SK-N-SH (cell line): ENCODE results near the gene MT1H. TPM values are rescaled to one million over a fixed set of nuclear protein-coding genes. Genes with fewer than 3 reads are reported as not detected.

Experiments used
- CTCF ChIA-PET: fragments of 300-600, 350-600 bp; formaldehyde crosslinking; extraction: SDS; loops from one replicate; lab custom pipeline; 2021; lab: Yijun Ruan, JAX
- POLR2A ChIA-PET: fragments of 350-600 bp; sonication (Branson Sonifier 250); formaldehyde crosslinking; extraction: SDS; loops from one replicate; lab custom pipeline; 2020; ENCODE audit warnings: antibody characterized with exemption, inconsistent platforms; lab: Yijun Ruan, JAX
- DNase-seq: peaks from one replicate; pipeline ENCODE4 v3.0.0; 2012
- H2AFZ ChIP-seq: fragments of 200-600 bp; sonication (generic); 2 replicates; pipeline ENCODE4 v1.8.1; 2016; ENCODE audit warnings: antibody characterized with exemption, mild to moderate bottlenecking, low read depth
- H3F3A ChIP-seq: fragments of 200-600 bp; sonication (generic); replicated peaks from 2 replicates; pipeline ENCODE3; 2016; ENCODE audit warnings: antibody characterized with exemption, mild to moderate bottlenecking; ENCODE audit not compliant: insufficient read depth
- H3K27ac ChIP-seq, 2 experiments: fragments of 200-500 bp in 1 of 2; fragments of 200-600 bp in 1 of 2; sonication (Bioruptor generic) in 1 of 2; sonication (generic), shearing (Covaris generic) in 1 of 2; 2 replicates each; pipeline versions ENCODE4 v1.5.1 to v1.6.1; 2014 to 2016; ENCODE audit warnings: low read depth in 2 of 2, inconsistent platforms in 1 of 2, low read length in 1 of 2, mild to moderate bottlenecking in 1 of 2, mixed read lengths in 1 of 2
- H3K27me3 ChIP-seq: fragments of 200-600 bp; sonication (generic), shearing (Covaris generic); 2 replicates; pipeline ENCODE4 v1.6.1; 2016; ENCODE audit warnings: mixed run types; ENCODE audit not compliant: insufficient read depth
- H3K36me3 ChIP-seq, 2 experiments: fragments of 200-500 bp in 1 of 2; fragments of 200-600 bp in 1 of 2; sonication (Bioruptor generic) in 1 of 2; sonication (generic) in 1 of 2; replicated peaks in 1 of 2; 2 replicates each; pipeline versions ENCODE3 to v1.5.1; 2014 to 2016; ENCODE audit warnings: low read length in 1 of 2, mild to moderate bottlenecking in 1 of 2; ENCODE audit not compliant: insufficient read depth in 2 of 2, control insufficient read depth in 1 of 2
- H3K4me1 ChIP-seq, 2 experiments: fragments of 200-500 bp in 1 of 2; fragments of 200-600 bp in 1 of 2; sonication (Bioruptor generic) in 1 of 2; sonication (generic), shearing (Covaris generic) in 1 of 2; 2 replicates each; pipeline versions ENCODE4 v1.5.1 to v1.6.1; 2014 to 2016; ENCODE audit warnings: low read depth in 1 of 2, low read length in 1 of 2, mixed run types in 1 of 2; ENCODE audit not compliant: insufficient read depth in 2 of 2, control insufficient read depth in 1 of 2
- H3K4me2 ChIP-seq: fragments of 200-600 bp; sonication (generic), shearing (Covaris generic); 2 replicates; pipeline ENCODE4 v1.6.1; 2017; ENCODE audit warnings: mixed run types
- H3K4me3 ChIP-seq, 2 experiments: fragments of 200-500 bp in 1 of 2; fragments of 200-600 bp in 1 of 2; sonication (Bioruptor generic) in 1 of 2; sonication (generic), shearing (Covaris generic) in 1 of 2; 2 replicates each; pipeline versions ENCODE4 v1.5.1 to v1.8.1; 2014 to 2016; ENCODE audit warnings: low read depth in 2 of 2, inconsistent platforms in 1 of 2, low read length in 1 of 2, mild to moderate bottlenecking in 1 of 2, mixed read lengths in 1 of 2, moderate library complexity in 1 of 2
- H3K79me2 ChIP-seq: fragments of 200-600 bp; sonication (generic); 2 replicates; pipeline ENCODE4 v1.8.1; 2017; ENCODE audit warnings: mild to moderate bottlenecking; ENCODE audit not compliant: insufficient read depth
- H3K9ac ChIP-seq: fragments of 200-600 bp; sonication (generic); 2 replicates; pipeline ENCODE4 v1.6.1; 2017; ENCODE audit warnings: mixed run types
- H3K9me2 ChIP-seq: fragments of 200-600 bp; sonication (generic); 2 replicates; pipeline ENCODE4 v1.6.1; 2017; ENCODE audit warnings: mixed run types
- H3K9me3 ChIP-seq: fragments of 200-600 bp; sonication (generic); 2 replicates; pipeline ENCODE4 v1.6.1; 2017; ENCODE audit warnings: mixed run types, mild to moderate bottlenecking, moderate library complexity
- H4K20me1 ChIP-seq: fragments of 200-600 bp; sonication (generic); 2 replicates; pipeline ENCODE4 v1.6.1; 2017; ENCODE audit warnings: mild to moderate bottlenecking, mixed run types; ENCODE audit not compliant: insufficient read depth
- ELF1 ChIP-seq: IDR thresholded peaks from 2 replicates; pipeline ENCODE4 v1.4.0; 2012
- EZH2phosphoT487 ChIP-seq: fragments of 200-600 bp; sonication (generic); IDR thresholded peaks from 2 replicates; pipeline ENCODE4 v1.6.1; 2017; ENCODE audit warnings: low read depth, mixed run types, mild to moderate bottlenecking, antibody characterized with exemption, moderate library complexity, borderline replicate concordance
- GATA2 ChIP-seq: sonication (generic); formaldehyde crosslinking; IDR thresholded peaks from 2 replicates; pipeline ENCODE4 v1.5.0; 2020; ENCODE audit warnings: mild to moderate bottlenecking, missing genetic modification reagents
- JUND ChIP-seq: IDR thresholded peaks from 2 replicates; pipeline ENCODE4 v1.4.0; 2012
- MEF2A ChIP-seq: IDR thresholded peaks from 2 replicates; pipeline ENCODE4 v1.4.0; 2012; ENCODE audit warnings: low read depth, borderline replicate concordance
- MXI1 ChIP-seq: IDR thresholded peaks from 2 replicates; pipeline ENCODE4 v1.6.1; 2012; ENCODE audit warnings: mild to moderate bottlenecking, low read depth, low read length, improper control_type of control experiment
- NRF1 ChIP-seq: IDR thresholded peaks from 2 replicates; pipeline ENCODE4 v1.6.1; 2012; ENCODE audit warnings: low read depth, mild to moderate bottlenecking, low read length
- POLR2AphosphoS5 ChIP-seq: IDR thresholded peaks from 2 replicates; pipeline ENCODE4 v1.6.1; 2012; ENCODE audit warnings: low read depth, low read length
- RAD21 ChIP-seq: IDR thresholded peaks from 2 replicates; pipeline ENCODE4 v1.6.1; 2012; ENCODE audit warnings: mild to moderate bottlenecking, low read length
- RXRA ChIP-seq: IDR thresholded peaks from 2 replicates; pipeline ENCODE4 v1.4.0; 2012; ENCODE audit warnings: low read depth, mild to moderate bottlenecking, borderline replicate concordance
- SIN3A ChIP-seq: IDR thresholded peaks from 2 replicates; pipeline ENCODE4 v1.6.1; 2012; ENCODE audit warnings: low read depth, mild to moderate bottlenecking, low read length, moderate library complexity, borderline replicate concordance
- YY1 ChIP-seq: IDR thresholded peaks from 2 replicates; pipeline ENCODE4 v1.4.0; 2012; ENCODE audit warnings: low read depth, mild to moderate bottlenecking
- WGBS: methylation state at CpG from one replicate; pipeline ENCODE4 v1.1.6; 2017; ENCODE audit warnings: low lambda C conversion rate; 5-methylcytosine and 5-hydroxymethylcytosine counted together
- polyA plus RNA-seq, 3 experiments: library from polyadenylated mRNA; depleted of rRNA; stranded (reverse); fragments of >200 nt; gene quantifications; 2 replicates each; pipeline ENCODE4 v1.2.3, GENCODE V29; 2012
- TF ChIP-seq, protein P1 (sequence below): fragments of 150-350 bp; IDR thresholded peaks from 2 replicates; pipeline ENCODE4 v1.6.1; 2017; ENCODE audit warnings: antibody characterized with exemption, low read length, low read depth, borderline replicate concordance
- TF ChIP-seq, protein P2 (sequence below): IDR thresholded peaks from 2 replicates; pipeline ENCODE4; 2012
- TF ChIP-seq, protein P3 (sequence below): fragments of 200-600 bp; sonication (generic); IDR thresholded peaks from 2 replicates; pipeline ENCODE4 v1.6.1; 2017; ENCODE audit warnings: antibody characterized with exemption, mild to moderate bottlenecking, moderate library complexity

MT1H gene
- polyA plus RNA-seq, 1 of the 3 experiments (the other 2 are of a cell fraction): not detected

DNA sequence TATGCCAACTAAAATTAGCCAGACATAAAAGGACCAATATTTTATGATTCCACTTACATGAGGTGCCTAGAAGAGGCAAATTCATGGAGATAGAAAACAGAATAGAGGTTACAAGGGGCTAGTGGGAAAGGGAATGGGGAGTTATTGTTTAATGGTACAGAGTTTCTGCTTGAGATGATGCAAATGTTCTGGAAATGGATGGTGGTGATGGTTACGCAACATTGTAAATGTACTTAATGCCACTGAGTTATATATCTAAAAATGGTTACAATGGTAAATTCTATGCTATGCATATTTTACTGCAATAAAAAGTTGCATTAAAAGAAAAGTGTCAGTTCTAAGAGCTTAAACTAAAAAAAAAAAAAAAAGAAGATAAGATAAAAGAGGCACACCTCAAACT is 30.6 kb downstream of the MT1H start:
- no peak for TF ChIP-seq POLR2AphosphoS5
- no peaks in the 10 kb centered on the region for H3K9me2 ChIP-seq
- POLR2A ChIA-PET: no interaction called here

DNA sequence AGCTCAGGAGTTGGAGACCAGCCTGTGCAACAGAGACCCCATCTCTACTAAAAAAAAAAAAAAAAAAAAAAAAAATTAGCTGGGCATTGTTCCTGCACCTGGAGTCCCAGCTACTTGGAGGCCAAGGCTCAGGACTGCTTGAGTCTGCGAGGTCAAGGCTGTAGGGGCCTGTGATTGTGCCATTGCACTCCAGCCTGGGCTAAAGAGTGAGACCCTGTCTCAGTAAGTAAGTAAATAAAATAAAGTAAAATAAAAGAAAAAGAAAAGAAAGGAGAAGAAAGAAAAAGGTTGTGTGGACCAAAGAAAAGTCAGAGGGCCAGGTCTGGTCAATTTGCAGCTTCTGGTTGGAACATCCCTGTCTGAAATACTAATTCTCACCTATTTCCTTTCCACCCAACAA is 31.0 kb downstream of the MT1H start:
- H3K9me2 ChIP-seq: no peaks in the 10 kb centered on the region
- TF ChIP-seq MEF2A: no peak
- TF ChIP-seq, protein P1, sequence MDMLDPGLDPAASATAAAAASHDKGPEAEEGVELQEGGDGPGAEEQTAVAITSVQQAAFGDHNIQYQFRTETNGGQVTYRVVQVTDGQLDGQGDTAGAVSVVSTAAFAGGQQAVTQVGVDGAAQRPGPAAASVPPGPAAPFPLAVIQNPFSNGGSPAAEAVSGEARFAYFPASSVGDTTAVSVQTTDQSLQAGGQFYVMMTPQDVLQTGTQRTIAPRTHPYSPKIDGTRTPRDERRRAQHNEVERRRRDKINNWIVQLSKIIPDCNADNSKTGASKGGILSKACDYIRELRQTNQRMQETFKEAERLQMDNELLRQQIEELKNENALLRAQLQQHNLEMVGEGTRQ: no peak
- WGBS: 83% methylated on average over 1 of the region's 1 CpG
- H3K9me3 ChIP-seq: no peaks in the 10 kb centered on the region
- H3K4me2 ChIP-seq: no peak overlapping the region
- H3F3A ChIP-seq: no peaks in the 10 kb centered on the region
- H3K79me2 ChIP-seq: no peaks in the 10 kb centered on the region
- CTCF ChIA-PET: interaction anchor here (1.0 to 5.3 kb wide), 8 partner anchors 8 to 762 kb away, joined by 3 to 138 read pairs (median 12); partner anchors contain the start of genes MT1X and POLR2C
- no peak overlapping the region for H3K4me3 ChIP-seq
- H3K27ac ChIP-seq: no peak overlapping the region
- no peaks in the 10 kb centered on the region for H3K27me3 ChIP-seq
- no peak overlapping the region for H2AFZ ChIP-seq
- H3K36me3 ChIP-seq: no peaks in the 10 kb centered on the region
- no peaks in the 10 kb centered on the region for H4K20me1 ChIP-seq
- no peaks in the 10 kb centered on the region; a peak in 1 of 4 replicates for H3K4me1 ChIP-seq
- H3K9ac ChIP-seq: no peak overlapping the region
- DNase-seq: no peak
- POLR2A ChIA-PET: no interaction called here

More for the DNA sequence above, 30.6 kb downstream of the MT1H start:
- H3K4me1 ChIP-seq: no peaks in the 10 kb centered on the region; a peak in 1 of 4 replicates
- H3K27me3 ChIP-seq: no peaks in the 10 kb centered on the region
- no peak overlapping the region for H3K9ac ChIP-seq
- H3F3A ChIP-seq: no peaks in the 10 kb centered on the region
- no peak overlapping the region for H3K4me2 ChIP-seq
- H3K9me3 ChIP-seq: no peaks in the 10 kb centered on the region
- no peaks in the 10 kb centered on the region for H3K79me2 ChIP-seq
- no peak overlapping the region for H2AFZ ChIP-seq
- CTCF ChIA-PET: interaction anchor here (1.0 to 5.3 kb wide), 3 partner anchors 16 to 123 kb away, joined by 5 to 138 read pairs (median 41); partner anchors contain the start of gene MT1X
- 48% methylated on average over 1 of the region's 1 CpG for WGBS
- no peak overlapping the region for H3K27ac ChIP-seq
- no peaks in the 10 kb centered on the region for H3K36me3 ChIP-seq
- no peak overlapping the region for H3K4me3 ChIP-seq
- no peak for DNase-seq
- H4K20me1 ChIP-seq: no peaks in the 10 kb centered on the region

DNA sequence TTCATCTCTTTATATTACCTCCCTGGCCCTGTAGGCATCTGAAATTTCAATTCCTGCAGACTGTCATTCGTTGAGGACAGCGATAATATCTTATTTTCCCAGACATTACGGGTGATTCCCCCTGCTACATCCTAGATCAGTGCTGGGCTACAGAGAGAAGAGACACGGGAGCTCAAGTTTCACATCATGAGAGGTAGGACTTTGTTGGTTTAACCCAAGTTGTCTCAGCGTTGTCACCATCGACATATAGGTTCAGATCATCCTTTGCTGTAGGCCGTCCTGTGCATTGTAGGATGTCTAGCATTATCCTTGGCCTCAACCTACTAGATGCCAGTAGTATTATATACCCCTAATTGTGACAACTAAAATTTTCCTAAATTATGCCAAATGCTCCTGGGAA is 31.9 kb downstream of the MT1H start:
- Histone ChIP-seq H3F3A (no peaks in the 10 kb centered on the region), H2AFZ (peak overlapping the region; percentile 19; the same call in 1 of the 2 replicates)
- POLR2A ChIA-PET: no interaction called here

More for the DNA sequence above, 31.9 kb downstream of the MT1H start:
- no peak for DNase-seq
- Histone ChIP-seq H3K9me3 (no peaks in the 10 kb centered on the region), H3K79me2 (no peaks in the 10 kb centered on the region), H3K9me2 (no peaks in the 10 kb centered on the region), H3K4me1 (no peaks in the 10 kb centered on the region; a peak in 1 of 4 replicates), H3K9ac (no peak overlapping the region)
- TF ChIP-seq RXRA (no peak), EZH2phosphoT487 (no peak), NRF1 (no peak), SIN3A (no peak), GATA2 (no peak), JUND (no peak), MXI1 (no peak), ELF1 (no peak), YY1 (no peak), RAD21 (no peak)
- TF ChIP-seq, protein P2, sequence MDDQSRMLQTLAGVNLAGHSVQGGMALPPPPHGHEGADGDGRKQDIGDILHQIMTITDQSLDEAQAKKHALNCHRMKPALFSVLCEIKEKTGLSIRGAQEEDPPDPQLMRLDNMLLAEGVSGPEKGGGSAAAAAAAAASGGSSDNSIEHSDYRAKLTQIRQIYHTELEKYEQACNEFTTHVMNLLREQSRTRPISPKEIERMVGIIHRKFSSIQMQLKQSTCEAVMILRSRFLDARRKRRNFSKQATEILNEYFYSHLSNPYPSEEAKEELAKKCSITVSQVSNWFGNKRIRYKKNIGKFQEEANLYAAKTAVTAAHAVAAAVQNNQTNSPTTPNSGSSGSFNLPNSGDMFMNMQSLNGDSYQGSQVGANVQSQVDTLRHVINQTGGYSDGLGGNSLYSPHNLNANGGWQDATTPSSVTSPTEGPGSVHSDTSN: no peak
- TF ChIP-seq, protein P3, sequence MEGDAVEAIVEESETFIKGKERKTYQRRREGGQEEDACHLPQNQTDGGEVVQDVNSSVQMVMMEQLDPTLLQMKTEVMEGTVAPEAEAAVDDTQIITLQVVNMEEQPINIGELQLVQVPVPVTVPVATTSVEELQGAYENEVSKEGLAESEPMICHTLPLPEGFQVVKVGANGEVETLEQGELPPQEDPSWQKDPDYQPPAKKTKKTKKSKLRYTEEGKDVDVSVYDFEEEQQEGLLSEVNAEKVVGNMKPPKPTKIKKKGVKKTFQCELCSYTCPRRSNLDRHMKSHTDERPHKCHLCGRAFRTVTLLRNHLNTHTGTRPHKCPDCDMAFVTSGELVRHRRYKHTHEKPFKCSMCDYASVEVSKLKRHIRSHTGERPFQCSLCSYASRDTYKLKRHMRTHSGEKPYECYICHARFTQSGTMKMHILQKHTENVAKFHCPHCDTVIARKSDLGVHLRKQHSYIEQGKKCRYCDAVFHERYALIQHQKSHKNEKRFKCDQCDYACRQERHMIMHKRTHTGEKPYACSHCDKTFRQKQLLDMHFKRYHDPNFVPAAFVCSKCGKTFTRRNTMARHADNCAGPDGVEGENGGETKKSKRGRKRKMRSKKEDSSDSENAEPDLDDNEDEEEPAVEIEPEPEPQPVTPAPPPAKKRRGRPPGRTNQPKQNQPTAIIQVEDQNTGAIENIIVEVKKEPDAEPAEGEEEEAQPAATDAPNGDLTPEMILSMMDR: no peak
- TF ChIP-seq, all 33 proteins: peak for 0
- 85% methylated on average over 7 of the region's 7 CpGs for WGBS
- no peaks in the 10 kb centered on the region for H4K20me1 ChIP-seq
- no peak overlapping the region for H3K4me3 ChIP-seq
- H3K27ac ChIP-seq: no peak overlapping the region
- CTCF ChIA-PET: interaction anchor here (0.8 to 5.3 kb wide), 45 partner anchors 9 to 1237 kb away, joined by 3 to 138 read pairs (median 5); partner anchors contain the start of genes MT1X and POLR2C
- H3K4me2 ChIP-seq: no peak overlapping the region
- no peaks in the 10 kb centered on the region for H3K27me3 ChIP-seq
- no peaks in the 10 kb centered on the region for H3K36me3 ChIP-seq
